ENCODE data around the gene TRIO. TPM values are rescaled to one million over a fixed set of nuclear protein-coding genes. Genes with fewer than 3 reads are reported as not detected.

Gene TRIO
- polyA plus RNA-seq, 1 donor (not counting 4 experiments of a cell fraction or from before 2014, with no cell fraction given) = 57.2 TPM

DNA sequence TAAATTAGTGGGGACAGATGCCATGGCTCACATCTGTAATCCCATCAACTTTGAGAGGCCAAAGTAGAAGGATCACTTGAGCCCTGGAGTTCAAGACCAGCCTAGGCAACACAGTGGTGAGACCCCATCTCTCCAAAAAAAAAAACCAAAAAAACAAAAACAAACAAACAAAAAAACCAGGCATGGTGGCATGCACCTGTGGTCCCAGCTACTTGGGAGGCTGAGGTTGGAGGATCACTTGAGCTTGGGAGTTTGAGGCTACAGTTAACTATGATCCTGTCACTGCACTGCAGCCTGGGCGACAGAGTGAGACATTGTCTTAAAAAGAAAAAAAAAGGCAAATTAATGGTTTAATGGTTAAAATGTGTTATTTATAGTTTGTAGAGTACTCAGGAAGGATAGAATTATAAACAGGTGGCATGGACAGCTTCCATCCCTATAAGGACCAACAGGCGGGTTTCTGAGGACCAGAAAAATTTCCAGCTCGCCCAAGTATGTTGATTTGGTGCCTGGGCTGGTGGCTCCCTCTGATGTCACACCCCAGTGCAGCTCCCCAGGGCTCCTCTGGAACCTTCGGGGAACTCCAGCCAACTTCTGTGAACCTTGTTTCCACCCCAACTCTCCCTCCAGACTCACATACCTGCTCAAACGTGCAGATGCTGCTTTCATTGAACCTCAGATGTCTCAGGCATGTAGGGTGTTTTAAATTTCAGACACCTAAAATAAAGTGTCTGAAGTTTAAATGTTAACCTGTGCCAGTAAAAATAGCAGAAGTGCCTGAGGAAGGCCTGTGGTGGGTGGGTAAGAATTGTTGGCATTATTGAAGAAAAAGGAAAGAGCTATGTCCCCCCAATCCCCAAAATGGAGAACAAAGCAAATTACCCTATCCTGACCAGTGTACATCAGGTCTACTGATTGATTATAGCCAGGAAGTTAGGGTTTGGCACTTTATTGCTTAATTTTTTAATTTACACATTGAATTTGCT is 69.0 kb downstream of the TRIO start:
- H3K36me3 ChIP-seq (ENCODE audit: control insufficient read depth in 2 of 2, extremely low read depth in 1 of 2, insufficient read depth in 2 of 2, low read length in 2 of 2) = no peaks in the 10 kb centered on the region
- H4K20me1 ChIP-seq (ENCODE audit: control insufficient read depth, extremely low read depth, insufficient read depth, low read length) = peaks cover 12% of the 10 kb centered on the region
- H3K9ac ChIP-seq (ENCODE audit: control insufficient read depth, extremely low read depth, insufficient read depth, low read length) = no peak overlapping the region
- TF ChIP-seq EZH2 (IDR thresholded peaks at IDR 0.05; ENCODE audit: low read length) = no peak
- TF ChIP-seq, protein P1, sequence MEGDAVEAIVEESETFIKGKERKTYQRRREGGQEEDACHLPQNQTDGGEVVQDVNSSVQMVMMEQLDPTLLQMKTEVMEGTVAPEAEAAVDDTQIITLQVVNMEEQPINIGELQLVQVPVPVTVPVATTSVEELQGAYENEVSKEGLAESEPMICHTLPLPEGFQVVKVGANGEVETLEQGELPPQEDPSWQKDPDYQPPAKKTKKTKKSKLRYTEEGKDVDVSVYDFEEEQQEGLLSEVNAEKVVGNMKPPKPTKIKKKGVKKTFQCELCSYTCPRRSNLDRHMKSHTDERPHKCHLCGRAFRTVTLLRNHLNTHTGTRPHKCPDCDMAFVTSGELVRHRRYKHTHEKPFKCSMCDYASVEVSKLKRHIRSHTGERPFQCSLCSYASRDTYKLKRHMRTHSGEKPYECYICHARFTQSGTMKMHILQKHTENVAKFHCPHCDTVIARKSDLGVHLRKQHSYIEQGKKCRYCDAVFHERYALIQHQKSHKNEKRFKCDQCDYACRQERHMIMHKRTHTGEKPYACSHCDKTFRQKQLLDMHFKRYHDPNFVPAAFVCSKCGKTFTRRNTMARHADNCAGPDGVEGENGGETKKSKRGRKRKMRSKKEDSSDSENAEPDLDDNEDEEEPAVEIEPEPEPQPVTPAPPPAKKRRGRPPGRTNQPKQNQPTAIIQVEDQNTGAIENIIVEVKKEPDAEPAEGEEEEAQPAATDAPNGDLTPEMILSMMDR (optimal IDR thresholded peaks at IDR 0.05 in 1 of 3, IDR thresholded peaks at IDR 0.05 in 1 of 3, conservative IDR thresholded peaks at IDR 0.05 in 1 of 3; ENCODE audit: extremely low read depth in 1 of 3, insufficient read depth in 2 of 3, low read length in 3 of 3) = no peak
- H3K9me1 ChIP-seq (ENCODE audit: control insufficient read depth, extremely low read depth, insufficient read depth, low read length) = peaks cover 6% of the 10 kb centered on the region
- dilution Hi-C loops (cut with MboI; ENCODE audit: extremely low pct_ligation_motif_present, low sequenced_read_pairs) = no loop called here
- H3K4me3 ChIP-seq (ENCODE audit: control insufficient read depth in 2 of 3, extremely low read depth in 1 of 3, insufficient read depth in 2 of 3, low read depth in 1 of 3, low read length in 3 of 3) = no peak overlapping the region
- H3K4me1 ChIP-seq (ENCODE audit: control insufficient read depth, extremely low read depth, insufficient read depth, low read length) = peaks cover 77% of the 10 kb centered on the region
- peak overlapping the region; percentile 16 for H3K27ac ChIP-seq (ENCODE audit: control insufficient read depth, insufficient read depth, low read length)
- peaks cover 93% of the 10 kb centered on the region for H3K79me2 ChIP-seq (ENCODE audit: control insufficient read depth, insufficient read depth, low read length)
- H3K4me2 ChIP-seq (ENCODE audit: control insufficient read depth, extremely low read depth, insufficient read depth, low read depth, low read length) = peak overlapping the region; percentile 31
- DNase-seq (ENCODE audit: low read depth, low spot score) = no peak
- no peak for FAIRE-seq
- no peak overlapping the region for H2AFZ ChIP-seq (ENCODE audit: control insufficient read depth, low read length)
- H3K9me3 ChIP-seq (ENCODE audit: control insufficient read depth, low read depth, low read length) = no peaks in the 10 kb centered on the region
- no peaks in the 10 kb centered on the region for H3K27me3 ChIP-seq (ENCODE audit: control insufficient read depth, extremely low read depth, insufficient read depth, low read length)

DNA sequence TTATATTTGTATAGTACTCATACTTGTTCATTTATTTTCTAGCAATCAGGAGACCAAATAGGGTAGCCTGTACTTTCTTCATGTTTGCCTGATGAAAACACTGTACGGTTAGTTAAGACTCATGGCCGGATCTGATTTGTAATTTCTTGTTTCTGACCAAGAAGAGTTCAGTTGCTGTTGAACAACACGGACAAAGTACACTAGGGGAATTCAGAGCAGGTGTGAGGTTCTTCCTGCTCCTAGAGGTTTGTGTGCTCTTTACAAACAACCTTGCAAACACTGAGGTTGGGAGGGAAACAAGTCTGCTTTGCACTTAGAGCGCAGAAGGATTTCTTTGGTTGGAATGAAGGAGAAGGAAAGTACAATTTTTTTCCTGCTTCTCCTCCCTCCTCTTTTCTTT is 69.7 kb downstream of the TRIO start:
- Histone ChIP-seq H3K36me3 (ENCODE audit: control insufficient read depth in 2 of 2, extremely low read depth in 1 of 2, insufficient read depth in 2 of 2, low read length in 2 of 2) (no peaks in the 10 kb centered on the region), H3K27me3 (ENCODE audit: control insufficient read depth, extremely low read depth, insufficient read depth, low read length) (no peaks in the 10 kb centered on the region), H2AFZ (ENCODE audit: control insufficient read depth, low read length) (no peak overlapping the region), H3K9ac (ENCODE audit: control insufficient read depth, extremely low read depth, insufficient read depth, low read length) (no peak overlapping the region), H4K20me1 (ENCODE audit: control insufficient read depth, extremely low read depth, insufficient read depth, low read length) (peaks cover 13% of the 10 kb centered on the region), H3K4me2 (ENCODE audit: control insufficient read depth, extremely low read depth, insufficient read depth, low read depth, low read length) (no peak overlapping the region), H3K79me2 (ENCODE audit: control insufficient read depth, insufficient read depth, low read length) (peaks cover 96% of the 10 kb centered on the region), H3K4me3 (ENCODE audit: control insufficient read depth in 2 of 3, extremely low read depth in 1 of 3, insufficient read depth in 2 of 3, low read depth in 1 of 3, low read length in 3 of 3) (no peak overlapping the region), H3K9me1 (ENCODE audit: control insufficient read depth, extremely low read depth, insufficient read depth, low read length) (peaks cover 6% of the 10 kb centered on the region), H3K27ac (ENCODE audit: control insufficient read depth, insufficient read depth, low read length) (peak overlapping the region; percentile 5), H3K9me3 (ENCODE audit: control insufficient read depth, low read depth, low read length) (no peaks in the 10 kb centered on the region), H3K4me1 (ENCODE audit: control insufficient read depth, extremely low read depth, insufficient read depth, low read length) (peaks cover 72% of the 10 kb centered on the region)
- no peak for TF ChIP-seq EZH2 (IDR thresholded peaks at IDR 0.05; ENCODE audit: low read length)
- TF ChIP-seq, protein P1 (optimal IDR thresholded peaks at IDR 0.05 in 1 of 3, IDR thresholded peaks at IDR 0.05 in 1 of 3, conservative IDR thresholded peaks at IDR 0.05 in 1 of 3; ENCODE audit: extremely low read depth in 1 of 3, insufficient read depth in 2 of 3, low read length in 3 of 3) = no peak
- dilution Hi-C loops (cut with MboI; ENCODE audit: extremely low pct_ligation_motif_present, low sequenced_read_pairs) = no loop called here
- FAIRE-seq = no peak
- no peak for DNase-seq (ENCODE audit: low read depth, low spot score)

Data from keratinocyte (primary cell).